Activated CD4-positive, alpha-beta T cell treated with anti-CD3 and anti-CD28 coated beads for 4 hours (primary cell): ENCODE data around the gene DNAJC1.

Experiments used
- DNase-seq, 2 donors: peaks; one replicate each; pipeline ENCODE4 v3.0.0-alpha.2; 2020

The DNAJC1 gene

GRCh38 chr10:22005763-22006162 is 2.2 kb upstream of the DNAJC1 start:
- no peak for DNase-seq

GRCh38 chr10:22003964-22004281 is 393 bp upstream of the DNAJC1 start:
- DNase-seq, result no peak

- DNase-seq, result peak; percentile 27 to 33
Measured at GRCh38 chr10:22002591-22003176, 846 bp downstream of the DNAJC1 start.

- DNase-seq, result no peak
Measured at GRCh38 chr10:21995557-21995956, 8.0 kb downstream of the DNAJC1 start.

- no peak for DNase-seq
Measured at GRCh38 chr10:21993360-21994001, 10.0 kb downstream of the DNAJC1 start.

GRCh38 chr10:21991785-21992184 is 11.7 kb downstream of the DNAJC1 start:
- no peak for DNase-seq

- no peak for DNase-seq
Measured at GRCh38 chr10:21990449-21990848, 13.1 kb downstream of the DNAJC1 start.

GRCh38 chr10:21989453-21990154 is 13.9 kb downstream of the DNAJC1 start:
- peak in 1 of 2 donors; percentile 22 for DNase-seq

- no peak for DNase-seq
Measured at GRCh38 chr10:21985541-21985940, 18.0 kb downstream of the DNAJC1 start.

GRCh38 chr10:21981118-21981517 is 22.4 kb downstream of the DNAJC1 start:
- DNase-seq, result no peak

- DNase-seq, result no peak
Measured at GRCh38 chr10:21980691-21981090, 22.8 kb downstream of the DNAJC1 start.

- DNase-seq, result no peak
Measured at GRCh38 chr10:21978191-21978862, 25.2 kb downstream of the DNAJC1 start.

- no peak for DNase-seq
Measured at GRCh38 chr10:21976739-21977138, 26.8 kb downstream of the DNAJC1 start.

- DNase-seq, result no peak
Measured at GRCh38 chr10:21976280-21976679, 27.2 kb downstream of the DNAJC1 start.

- no peak for DNase-seq
Measured at GRCh38 chr10:21975378-21975990, 28.0 kb downstream of the DNAJC1 start.

GRCh38 chr10:21972584-21972983 is 30.9 kb downstream of the DNAJC1 start:
- DNase-seq, result no peak

GRCh38 chr10:21969326-21970287 is 33.9 kb downstream of the DNAJC1 start:
- no peak for DNase-seq

GRCh38 chr10:21964983-21965665 is 38.4 kb downstream of the DNAJC1 start:
- no peak for DNase-seq

GRCh38 chr10:21962358-21962757 is 41.2 kb downstream of the DNAJC1 start:
- no peak for DNase-seq

GRCh38 chr10:21961847-21962246 is 41.7 kb downstream of the DNAJC1 start:
- no peak for DNase-seq

- no peak for DNase-seq
Measured at GRCh38 chr10:21959998-21960397, 43.5 kb downstream of the DNAJC1 start.

- no peak for DNase-seq
Measured at GRCh38 chr10:21954690-21955089, 48.8 kb downstream of the DNAJC1 start.
